GM18873 (cell line): Measurements from ENCODE around the gene BATF3.
"Not testable (repeated sequence)": the region's sequence is repeated elsewhere in the genome, so short reads cannot be mapped to it uniquely, and the experiment has no call there.

ENCODE experiments used
- ATAC-seq: cut with Tn5 transposase; IDR thresholded peaks from one replicate; pipeline ENCODE4 v1.9.1; 2021; ENCODE audit warnings: mild to moderate bottlenecking, moderate library complexity, moderate number of reproducible peaks; ENCODE audit not compliant: unreplicated experiment, low FRiP score

BATF3 gene

GRCh38 chr1:212665241-212666115 lies 34.2 kb downstream of the BATF3 start:
- ATAC-seq: peak; percentile 78

DNA sequence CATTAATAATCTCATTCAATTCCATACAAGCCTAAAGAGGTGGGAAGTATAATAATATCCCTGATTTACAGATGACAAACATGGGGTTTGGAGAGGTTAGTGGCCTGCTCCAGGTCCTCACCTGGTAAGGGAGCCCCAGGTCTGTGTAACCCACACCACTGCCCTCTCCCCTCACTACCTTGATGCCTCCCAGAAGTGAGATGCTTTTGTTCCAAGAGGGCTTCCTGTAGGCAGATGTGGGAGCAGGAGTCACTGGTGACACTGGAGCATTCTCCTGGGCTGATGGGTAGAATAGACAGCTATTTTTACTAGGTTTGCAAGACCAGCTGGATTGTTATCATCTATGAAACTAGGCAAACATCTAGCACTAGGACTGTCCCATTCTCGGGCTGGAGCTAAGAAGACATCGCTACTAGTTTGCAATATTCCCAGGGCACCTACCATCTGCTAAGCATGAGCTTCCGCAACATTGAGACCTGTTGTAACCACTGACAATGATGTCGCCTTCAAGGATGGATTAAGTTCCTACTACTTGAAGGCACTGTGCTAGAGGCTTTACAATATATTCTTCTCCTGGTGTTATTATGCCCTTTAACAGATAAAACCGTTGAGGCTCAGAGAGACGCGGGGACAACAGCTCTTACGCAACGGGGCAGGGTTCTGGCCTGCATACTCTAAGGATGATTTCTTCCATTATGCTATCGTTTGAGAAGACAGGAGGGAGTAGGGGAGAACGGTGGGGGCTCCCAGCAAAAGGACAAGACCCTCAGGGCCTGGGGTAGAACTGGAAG lies 35.0 kb downstream of the BATF3 start:
- no peak for ATAC-seq

GRCh38 chr1:212658250-212658649 lies 41.4 kb downstream of the BATF3 start:
- not testable (repeated sequence) for ATAC-seq

DNA sequence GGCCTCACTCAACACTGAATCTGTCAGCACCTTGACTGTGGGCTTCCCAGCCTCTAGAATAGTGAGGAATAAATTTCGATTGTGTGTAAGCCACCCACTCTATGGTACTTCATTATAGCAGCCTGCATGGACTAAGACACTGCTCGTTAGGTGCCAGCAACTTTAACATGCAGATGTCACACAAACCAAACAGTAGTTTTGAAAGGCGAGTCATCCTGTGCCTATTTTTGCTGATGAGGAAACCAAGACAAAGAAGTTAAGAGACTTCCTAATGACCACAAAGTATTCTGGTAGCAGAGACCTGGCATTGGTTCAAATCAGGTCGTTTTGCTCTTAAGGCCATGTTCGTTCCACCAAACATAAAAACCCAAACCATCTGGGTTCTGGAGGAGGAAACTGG lies 42.9 kb downstream of the BATF3 start:
- ATAC-seq: no peak

- no peak for ATAC-seq
These were observed 43.8 kb downstream of the BATF3 start for GRCh38 chr1:212655668-212656440.

- no peak for ATAC-seq
These were observed 47.0 kb downstream of the BATF3 start for GRCh38 chr1:212652609-212653008.

GRCh38 chr1:212651977-212652376 lies 47.7 kb downstream of the BATF3 start:
- no peak for ATAC-seq

GRCh38 chr1:212651521-212651920 lies 48.1 kb downstream of the BATF3 start:
- ATAC-seq: no peak

DNA sequence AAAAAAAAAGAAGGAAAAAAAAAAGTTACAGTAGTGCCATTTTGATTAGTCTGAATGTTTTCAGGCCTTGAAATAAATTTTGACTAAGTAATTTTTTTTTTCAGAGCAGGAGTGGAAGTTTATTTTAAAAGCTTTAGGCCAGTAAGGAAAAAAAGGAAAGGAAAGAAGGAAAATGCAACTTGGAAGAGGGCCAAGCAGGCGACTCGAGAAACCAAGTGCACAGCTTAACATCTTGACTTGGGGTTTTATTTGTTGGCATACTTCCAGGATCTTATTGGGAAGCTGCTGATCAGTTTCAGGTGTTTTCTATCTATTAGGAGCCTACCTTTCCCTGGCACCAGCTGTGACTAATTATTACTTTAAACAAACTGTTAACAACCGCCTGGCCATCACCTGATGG lies 49.4 kb downstream of the BATF3 start:
- ATAC-seq: no peak

GRCh38 chr1:212649020-212649419 lies 50.6 kb downstream of the BATF3 start:
- ATAC-seq: no peak

DNA sequence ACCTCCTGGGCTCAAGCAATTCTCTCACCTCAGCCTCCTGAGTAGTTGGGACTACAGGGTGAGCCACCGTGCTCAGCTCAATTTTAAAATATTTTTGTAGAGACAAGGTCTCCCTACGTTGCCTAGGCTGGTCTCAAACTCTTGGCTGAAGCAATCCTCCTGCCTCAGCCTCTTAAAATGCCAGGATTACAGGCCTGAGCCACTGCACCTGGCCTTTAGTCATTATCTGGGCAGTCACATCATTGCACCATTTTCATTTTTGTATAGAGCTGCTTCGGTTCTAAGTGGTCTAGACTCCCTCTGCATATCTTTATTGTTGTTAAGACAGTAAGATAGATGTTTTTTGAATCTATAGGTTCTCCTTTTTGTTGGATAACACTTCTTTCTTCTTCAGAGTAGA lies 51.2 kb downstream of the BATF3 start:
- ATAC-seq: no peak

GRCh38 chr1:212647004-212647403 lies 52.6 kb downstream of the BATF3 start:
- ATAC-seq: no peak

DNA sequence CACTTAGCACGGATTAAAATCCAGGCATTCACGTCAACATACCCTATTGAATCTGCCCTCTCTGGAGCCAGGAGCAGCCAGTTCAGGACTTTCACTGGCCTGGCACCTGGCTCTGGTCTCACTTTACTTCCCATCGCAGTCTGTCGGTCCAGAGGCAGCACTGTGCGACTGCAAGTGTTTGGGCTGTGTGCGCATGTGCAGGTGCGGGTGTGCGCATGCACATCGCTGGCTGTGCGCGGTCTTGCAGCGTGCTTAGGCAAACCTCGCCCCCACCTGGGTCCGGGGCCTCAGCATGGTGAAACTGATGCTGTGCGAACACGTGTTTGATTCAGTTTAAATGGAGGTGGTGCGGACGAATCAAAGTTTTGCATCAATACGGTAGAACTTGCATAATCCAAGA lies 53.1 kb downstream of the BATF3 start:
- ATAC-seq: no peak

GRCh38 chr1:212645546-212646543 lies 53.8 kb downstream of the BATF3 start:
- no peak for ATAC-seq

DNA sequence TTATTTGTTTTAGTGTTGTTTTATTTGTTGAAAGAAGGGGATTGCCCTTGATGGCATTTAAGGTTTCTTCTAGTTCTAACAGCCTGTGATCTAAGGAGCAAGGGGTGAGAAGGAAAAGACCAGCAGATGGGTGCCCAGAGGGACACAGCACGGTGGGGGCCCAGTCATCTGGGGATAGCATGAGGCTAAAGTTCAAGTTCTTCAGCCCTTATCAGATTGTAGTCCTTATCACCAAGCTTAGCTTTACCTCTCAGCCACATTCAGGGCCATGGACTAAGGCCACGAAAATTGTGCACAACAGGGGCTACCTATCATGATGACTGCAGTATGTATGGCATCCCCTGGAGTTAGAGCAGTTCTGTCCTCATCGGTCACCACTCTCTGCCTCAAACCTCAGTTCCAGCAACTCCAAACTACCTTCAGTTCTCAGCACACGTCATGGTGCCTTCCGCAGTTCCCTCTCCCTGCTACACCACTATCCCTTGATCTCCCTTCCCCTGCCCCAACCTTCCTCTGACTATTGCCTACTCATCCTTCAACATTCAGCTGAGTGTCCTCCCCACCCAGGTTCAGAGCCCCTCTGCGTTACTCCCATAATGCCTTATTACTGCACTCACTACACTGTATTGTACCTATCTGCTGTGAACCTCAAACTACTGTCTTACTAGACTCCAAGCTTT lies 54.6 kb downstream of the BATF3 start:
- ATAC-seq: no peak

DNA sequence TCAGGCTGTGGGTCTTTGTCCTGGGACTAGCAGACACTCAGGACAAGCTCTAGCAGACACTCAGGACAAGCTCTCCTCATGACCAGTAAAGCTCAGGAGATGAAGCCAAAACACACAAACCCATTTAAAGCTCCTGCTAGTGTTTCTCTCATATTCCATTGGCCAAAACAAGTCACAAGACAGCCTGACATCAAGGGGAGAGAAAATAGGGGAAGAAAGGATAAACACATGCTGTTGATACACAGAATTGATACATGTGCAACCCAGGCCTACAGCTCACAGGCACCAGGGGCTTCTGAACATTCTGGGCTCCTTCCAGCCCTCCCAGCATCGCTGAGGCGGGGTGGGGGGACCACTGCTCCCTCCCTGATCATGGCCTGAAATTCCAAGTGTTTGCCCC lies 55.8 kb downstream of the BATF3 start:
- ATAC-seq: no peak

DNA sequence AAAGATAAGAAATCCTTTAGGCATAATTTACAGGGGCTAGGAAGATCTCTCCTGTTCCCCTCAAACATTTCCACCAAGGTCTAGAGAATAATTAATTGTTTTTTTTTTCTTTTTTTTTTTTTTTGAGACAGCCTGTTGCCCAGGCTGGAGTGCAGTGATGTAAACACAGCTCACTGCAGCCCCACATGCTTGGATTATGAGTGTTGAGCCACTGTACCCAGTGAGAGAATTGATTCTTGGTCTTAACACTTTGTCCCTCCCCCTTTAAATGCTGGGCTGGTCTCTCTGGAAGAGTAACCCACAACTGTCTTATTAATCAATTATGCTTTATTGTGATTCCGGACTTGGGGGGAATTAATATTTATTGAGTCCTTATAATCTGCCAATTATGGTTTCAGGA lies 57.7 kb downstream of the BATF3 start:
- no peak for ATAC-seq

DNA sequence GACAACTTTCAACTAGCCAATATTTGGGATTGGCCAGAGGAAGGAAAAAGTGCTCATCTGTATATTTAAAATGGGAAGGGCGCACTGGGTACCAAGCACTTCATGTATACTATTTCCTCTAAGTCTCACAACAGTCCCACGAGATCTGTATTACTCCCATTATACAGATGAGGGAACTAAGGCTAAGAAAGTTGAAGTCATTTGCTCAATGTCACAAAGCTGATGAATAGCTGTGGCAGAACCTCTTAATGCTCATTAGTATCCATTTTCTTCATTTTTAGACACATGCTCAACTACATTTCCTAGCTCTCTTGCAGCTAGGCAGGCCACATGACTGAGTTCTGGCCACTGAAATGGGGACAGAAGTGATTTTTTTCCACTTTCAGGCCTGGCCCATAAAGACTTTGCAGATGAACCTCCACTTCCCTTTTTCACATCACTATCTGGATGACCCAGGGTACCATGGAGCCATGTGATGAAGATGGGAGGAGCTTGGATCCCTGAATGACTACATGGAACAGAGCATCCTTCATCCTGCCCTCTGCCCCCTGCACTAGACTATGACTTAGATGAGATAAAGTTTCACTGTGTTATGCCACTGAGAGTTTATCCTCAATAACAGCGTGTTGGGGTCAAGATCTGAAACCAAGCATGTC lies 59.3 kb downstream of the BATF3 start:
- no peak for ATAC-seq

GRCh38 chr1:212639524-212639923 lies 60.1 kb downstream of the BATF3 start:
- ATAC-seq: not testable (repeated sequence)
